ENCODE results near the gene FNDC3B. TPM values are rescaled to one million over a fixed set of nuclear protein-coding genes. Genes with fewer than 3 reads are reported as not detected.
"Not testable (repeated sequence)": the region's sequence is repeated elsewhere in the genome, so short reads cannot be mapped to it uniquely, and the experiment has no call there.

FNDC3B gene
- total RNA-seq, 1 donor from 2014 or later: 153 TPM

DNA sequence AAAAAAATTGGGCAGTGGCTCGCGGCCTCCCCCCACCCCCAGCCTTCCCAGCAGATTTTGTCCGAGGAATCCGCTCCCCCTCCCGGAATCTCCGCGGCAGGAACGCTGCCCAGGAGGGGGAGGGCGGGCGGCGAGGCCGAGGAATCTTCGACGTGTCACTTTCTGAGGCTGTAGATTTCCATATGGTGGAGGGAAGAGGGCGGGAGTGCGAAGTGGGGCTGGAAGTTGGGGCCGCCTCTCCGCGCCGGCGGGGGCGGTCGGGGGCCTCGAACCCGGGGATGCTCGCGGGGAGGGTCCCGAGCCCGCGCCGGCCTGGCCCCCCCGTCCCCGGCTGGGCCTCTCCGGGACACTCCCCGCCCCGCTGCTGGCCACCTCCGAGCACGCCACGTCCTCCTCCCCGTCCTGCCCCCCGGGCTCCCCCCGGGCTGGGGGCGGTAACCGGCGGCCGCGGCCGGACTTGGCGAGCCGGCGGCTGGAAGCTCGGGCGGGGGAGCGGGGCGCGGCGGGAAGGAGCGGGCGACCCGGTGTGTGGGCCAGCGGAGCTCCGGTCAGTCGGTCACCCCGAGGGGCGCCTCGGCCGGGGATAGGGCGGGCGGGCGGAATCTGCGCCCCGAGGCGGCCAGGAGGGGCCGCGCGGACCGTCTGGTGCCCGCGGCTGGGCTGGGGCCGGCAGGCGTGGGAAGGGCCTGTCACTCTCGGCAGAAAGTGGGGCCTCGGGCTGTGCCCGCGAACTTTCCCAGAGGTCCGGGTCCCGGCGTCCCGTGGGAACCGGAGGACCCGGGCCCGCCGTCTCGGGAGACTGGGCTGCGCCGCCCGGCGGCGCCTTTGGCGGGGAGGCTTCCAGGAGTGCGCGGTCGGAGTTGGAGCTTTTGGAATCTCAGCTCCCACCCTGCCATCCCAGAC is 951 bp downstream of the FNDC3B start:
- peaks cover 49% of the 10 kb centered on the region for H3K4me1 ChIP-seq
- ATAC-seq: peak; percentile 91 to 94
- TF ChIP-seq, protein P1, sequence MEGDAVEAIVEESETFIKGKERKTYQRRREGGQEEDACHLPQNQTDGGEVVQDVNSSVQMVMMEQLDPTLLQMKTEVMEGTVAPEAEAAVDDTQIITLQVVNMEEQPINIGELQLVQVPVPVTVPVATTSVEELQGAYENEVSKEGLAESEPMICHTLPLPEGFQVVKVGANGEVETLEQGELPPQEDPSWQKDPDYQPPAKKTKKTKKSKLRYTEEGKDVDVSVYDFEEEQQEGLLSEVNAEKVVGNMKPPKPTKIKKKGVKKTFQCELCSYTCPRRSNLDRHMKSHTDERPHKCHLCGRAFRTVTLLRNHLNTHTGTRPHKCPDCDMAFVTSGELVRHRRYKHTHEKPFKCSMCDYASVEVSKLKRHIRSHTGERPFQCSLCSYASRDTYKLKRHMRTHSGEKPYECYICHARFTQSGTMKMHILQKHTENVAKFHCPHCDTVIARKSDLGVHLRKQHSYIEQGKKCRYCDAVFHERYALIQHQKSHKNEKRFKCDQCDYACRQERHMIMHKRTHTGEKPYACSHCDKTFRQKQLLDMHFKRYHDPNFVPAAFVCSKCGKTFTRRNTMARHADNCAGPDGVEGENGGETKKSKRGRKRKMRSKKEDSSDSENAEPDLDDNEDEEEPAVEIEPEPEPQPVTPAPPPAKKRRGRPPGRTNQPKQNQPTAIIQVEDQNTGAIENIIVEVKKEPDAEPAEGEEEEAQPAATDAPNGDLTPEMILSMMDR (IDR thresholded peaks at IDR 0.05): peak; percentile 22
- H3K36me3 ChIP-seq: no peaks in the 10 kb centered on the region
- H3K27me3 ChIP-seq (ENCODE audit: low read depth): no peaks in the 10 kb centered on the region
- peak overlapping the region; percentile 97 for H3K27ac ChIP-seq
- intact Hi-C loops (cut with DNase I): no loop called here
- H3K9me3 ChIP-seq: no peaks in the 10 kb centered on the region
- H3K4me3 ChIP-seq: peak overlapping the region; percentile 90
- peak; percentile 89 for DNase-seq

DNA sequence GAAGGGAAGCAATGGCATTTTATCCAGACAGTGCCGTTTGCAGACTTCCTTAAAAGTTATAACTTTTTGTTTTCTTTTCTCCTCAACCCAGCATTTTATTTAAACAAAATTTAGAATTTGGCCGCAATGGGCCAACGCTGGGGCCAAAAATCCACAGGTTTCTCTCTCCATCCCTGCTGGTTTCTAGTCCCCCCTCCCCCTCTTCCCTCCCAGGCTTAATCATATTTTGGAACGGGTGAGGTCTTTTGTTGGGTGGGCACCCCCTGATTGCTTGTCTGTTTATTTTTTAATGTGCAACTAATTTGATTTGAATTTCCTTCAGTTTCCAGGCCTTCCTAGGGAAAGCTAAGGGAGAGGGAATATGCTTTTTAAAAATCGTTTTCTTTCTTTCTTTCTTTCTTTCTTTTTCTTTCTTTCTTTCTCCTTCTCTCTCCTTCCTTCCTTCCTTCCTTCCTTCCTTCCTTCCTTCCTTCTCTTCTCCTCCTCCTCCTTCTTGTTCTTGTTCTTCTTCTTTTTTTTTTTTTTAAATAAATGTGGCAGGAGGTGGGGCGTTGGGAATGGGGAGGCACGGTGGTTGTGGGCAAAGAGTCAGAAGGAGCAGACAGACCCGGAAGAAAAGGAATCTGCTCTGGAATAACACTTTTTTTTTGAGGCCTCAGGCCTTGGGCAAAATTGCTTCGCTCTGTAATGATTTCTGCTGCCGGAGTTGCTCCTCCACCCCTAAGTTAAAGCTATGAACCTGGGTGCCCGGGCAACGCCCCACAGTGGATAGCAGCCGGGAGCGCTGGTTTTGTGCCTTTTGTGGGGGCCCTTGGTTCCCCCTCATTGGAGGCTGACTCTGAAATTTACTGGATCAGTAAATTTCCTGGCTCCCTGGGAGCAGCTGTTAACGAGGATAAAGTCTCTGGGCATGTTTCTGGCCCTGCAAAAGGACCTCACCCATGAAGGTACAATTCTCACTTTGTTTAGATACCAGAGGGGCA is 1.9 kb downstream of the FNDC3B start:
- intact Hi-C loops (cut with DNase I): no loop called here
- no peaks in the 10 kb centered on the region for H3K36me3 ChIP-seq
- peaks cover 58% of the 10 kb centered on the region for H3K4me1 ChIP-seq
- TF ChIP-seq, protein P1 (IDR thresholded peaks at IDR 0.05): no peak
- no peak for DNase-seq
- H3K9me3 ChIP-seq: no peaks in the 10 kb centered on the region
- ATAC-seq: no peak
- H3K27me3 ChIP-seq (ENCODE audit: low read depth): no peaks in the 10 kb centered on the region
- H3K27ac ChIP-seq: peak overlapping the region; percentile 97
- peak overlapping the region; percentile 90 for H3K4me3 ChIP-seq

DNA sequence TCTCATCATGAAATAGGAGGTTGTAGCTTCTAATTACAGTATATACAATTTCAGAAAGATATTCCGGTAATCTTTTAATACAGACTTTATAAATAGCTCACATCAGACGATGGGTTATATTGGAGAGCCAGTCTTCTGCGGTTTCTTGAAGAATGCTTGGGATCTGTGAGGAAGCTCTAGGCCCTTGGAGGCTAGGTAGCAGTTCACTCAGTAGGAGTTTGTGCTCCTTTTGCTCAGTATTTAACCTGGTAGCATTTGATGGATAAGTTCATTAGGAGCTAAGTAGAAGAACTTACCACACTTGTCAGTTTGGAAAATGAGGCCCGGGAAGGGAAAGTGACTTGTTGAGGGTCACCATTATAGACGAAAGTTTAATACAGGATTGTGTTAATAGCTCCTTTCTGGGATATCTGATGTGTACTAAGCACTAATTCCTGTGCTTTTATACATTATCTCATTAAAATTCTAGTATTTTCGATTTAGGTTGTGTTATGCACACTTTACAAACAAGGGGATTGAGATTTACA is 2.8 kb downstream of the FNDC3B start:
- H3K9me3 ChIP-seq: no peaks in the 10 kb centered on the region
- H3K4me1 ChIP-seq: peaks cover 67% of the 10 kb centered on the region
- TF ChIP-seq, protein P1 (IDR thresholded peaks at IDR 0.05): no peak
- DNase-seq (no peak), ATAC-seq (no peak)
- intact Hi-C loops (cut with DNase I): no loop called here
- peak overlapping the region; percentile 90 for H3K4me3 ChIP-seq
- no peaks in the 10 kb centered on the region for H3K36me3 ChIP-seq
- peak overlapping the region; percentile 97 for H3K27ac ChIP-seq
- H3K27me3 ChIP-seq (ENCODE audit: low read depth): no peaks in the 10 kb centered on the region

DNA sequence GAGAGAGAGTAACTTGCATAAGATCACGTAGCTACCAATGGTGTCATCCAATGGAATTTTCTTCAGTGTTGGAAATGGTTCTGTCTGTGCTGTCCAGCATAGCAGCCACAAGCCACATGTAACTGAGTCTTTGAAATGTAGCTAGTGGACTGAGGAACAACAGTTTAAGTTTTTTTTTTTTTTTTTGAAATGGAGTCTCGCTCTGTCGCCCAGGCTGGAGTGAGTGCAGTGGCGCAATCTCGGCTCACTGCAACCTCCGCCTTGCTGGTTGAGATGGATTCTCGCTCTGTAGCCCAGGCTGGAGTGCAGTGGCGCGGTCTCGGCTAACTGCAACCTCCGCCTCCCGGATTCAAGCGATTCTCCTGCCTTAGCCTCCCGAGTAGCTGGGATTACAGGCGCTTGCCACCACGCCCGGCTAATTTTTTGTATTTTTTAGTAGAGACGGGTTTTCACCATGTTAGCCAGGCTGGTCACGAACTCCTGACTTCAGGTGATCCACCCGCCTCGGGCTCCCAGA is 3.3 kb downstream of the FNDC3B start:
- peaks cover 72% of the 10 kb centered on the region for H3K4me1 ChIP-seq
- H3K9me3 ChIP-seq; intact Hi-C loops (cut with DNase I); ATAC-seq; H3K27me3 ChIP-seq (ENCODE audit: low read depth); H3K36me3 ChIP-seq; H3K27ac ChIP-seq: not testable (repeated sequence)
- peak; percentile 68 for DNase-seq
- H3K4me3 ChIP-seq: peak overlapping the region; percentile 90

DNA sequence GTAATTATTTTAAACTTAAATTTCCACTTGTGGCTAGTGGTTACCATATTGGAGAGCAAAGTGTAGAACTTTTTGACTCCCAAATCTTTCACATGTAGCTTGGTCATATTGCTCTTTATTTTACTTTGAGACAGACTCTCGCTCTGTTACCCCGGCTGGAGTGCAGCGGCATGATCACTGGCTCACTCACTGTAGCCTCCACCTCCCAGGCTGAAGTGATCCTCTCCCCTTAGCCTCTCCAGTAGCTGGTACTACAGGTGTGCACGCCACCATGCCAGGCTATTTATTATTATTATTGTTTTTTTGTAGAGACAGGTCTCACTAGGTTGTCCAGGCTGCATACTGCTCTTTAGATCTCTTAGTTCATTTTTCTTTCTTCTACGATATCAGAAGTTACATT is 3.9 kb downstream of the FNDC3B start:
- H3K36me3 ChIP-seq: no peaks in the 10 kb centered on the region
- H3K9me3 ChIP-seq: no peaks in the 10 kb centered on the region
- H3K4me3 ChIP-seq: no peak overlapping the region
- intact Hi-C loops (cut with DNase I): no loop called here
- no peak overlapping the region for H3K27ac ChIP-seq
- DNase-seq: no peak
- ATAC-seq: no peak
- no peaks in the 10 kb centered on the region for H3K27me3 ChIP-seq (ENCODE audit: low read depth)
- TF ChIP-seq, protein P1 (IDR thresholded peaks at IDR 0.05): no peak
- H3K4me1 ChIP-seq: peaks cover 71% of the 10 kb centered on the region
